B cell (primary cell): ENCODE data around the gene NRN1. TPM values are rescaled to one million over a fixed set of nuclear protein-coding genes. Genes with fewer than 3 reads are reported as not detected.
A peak's percentile ranks its signal among the peaks of the same experiment; 100 is the strongest.

Source experiments
- ATAC-seq: fragments of 200-7000 bp; cut with Tn5 transposase; one replicate; pipeline ENCODE4 v1.10.0; 2021; ENCODE audit warnings: low read depth, mild to moderate bottlenecking, moderate number of reproducible peaks, moderate library complexity
- CTCF ChIA-PET: fragments of 350-600 bp; sonication (Branson Sonifier 250); formaldehyde crosslinking; loops from one replicate; lab custom pipeline; 2021; ENCODE audit warnings: antibody characterized with exemption, inconsistent platforms; lab: Charles Lee
- POLR2A ChIA-PET: fragments of 350-600 bp; sonication (Branson Sonifier 250); formaldehyde crosslinking; loops from one replicate; lab custom pipeline; 2021; ENCODE audit warnings: antibody characterized with exemption; lab: Charles Lee
- DNase-seq: peaks from one replicate; pipeline ENCODE4 v3.0.0; 2013
- H2AFZ ChIP-seq: 2 replicates; pipeline ENCODE4 v1.6.1; 2012; ENCODE audit warnings: mild to moderate bottlenecking, low read depth, low read length; ENCODE audit not compliant: insufficient read depth, poor library complexity, severe bottlenecking
- H3K27ac ChIP-seq, 2 donors: 1 replicate in 1 of 2; 2 replicates in 1 of 2; pipeline ENCODE4 v1.5.1; 2012 to 2013; ENCODE audit warnings: low read length in 2 of 2, mild to moderate bottlenecking in 2 of 2, moderate library complexity in 1 of 2
- H3K27me3 ChIP-seq, 4 experiments: fragments of 200-600 bp in 1 of 4; sonication (generic) in 1 of 4; replicated peaks in 1 of 4; 1 replicate in 2 of 4; 2 replicates in 2 of 4; pipeline versions ENCODE4 v1.6.1 to v1.7.0; 2013 to 2016; ENCODE audit warnings: low read length in 3 of 4, mild to moderate bottlenecking in 2 of 4, mixed read lengths in 1 of 4, moderate library complexity in 1 of 4; ENCODE audit not compliant: insufficient read depth in 4 of 4, control insufficient read depth in 3 of 4; ENCODE audit errors: control extremely low read depth in 1 of 4
- H3K36me3 ChIP-seq, 2 experiments: replicated peaks in 1 of 2; 1 replicate in 1 of 2; 2 replicates in 1 of 2; pipeline versions ENCODE4 v1.6.1 to v1.7.1; 2013; ENCODE audit warnings: low read length in 1 of 2; ENCODE audit not compliant: insufficient read depth in 2 of 2, control insufficient read depth in 1 of 2; ENCODE audit errors: control extremely low read depth in 1 of 2, extremely low read depth in 1 of 2
- H3K4me1 ChIP-seq, 2 donors: fragments of 200-600 bp in 1 of 2; sonication (generic) in 1 of 2; 1 replicate in 1 of 2; 2 replicates in 1 of 2; pipeline versions ENCODE4 v1.5.1 to v1.6.1; 2013 to 2017; ENCODE audit warnings: low read length in 2 of 2; ENCODE audit not compliant: control insufficient read depth in 2 of 2, insufficient read depth in 2 of 2
- H3K4me2 ChIP-seq: replicated peaks from 2 replicates; pipeline ENCODE3; 2012; ENCODE audit warnings: mild to moderate bottlenecking, low read depth, low read length; ENCODE audit not compliant: poor library complexity, severe bottlenecking
- H3K4me3 ChIP-seq, 5 experiments: fragments of 200-600 bp in 1 of 5; sonication (generic) in 1 of 5; 1 replicate in 3 of 5; 2 replicates in 2 of 5; pipeline versions ENCODE4 v1.5.1 to v1.7.0; 2011 to 2016; ENCODE audit warnings: low read length in 4 of 5, mild to moderate bottlenecking in 4 of 5, low read depth in 2 of 5, control low read depth in 1 of 5, moderate library complexity in 1 of 5; ENCODE audit not compliant: insufficient read depth in 1 of 5; ENCODE audit errors: control extremely low read depth in 1 of 5, extremely low read depth in 1 of 5
- H3K79me2 ChIP-seq: fragments of 200-600 bp; sonication (generic); one replicate; pipeline ENCODE4 v1.6.0; 2016; ENCODE audit warnings: low read length; ENCODE audit not compliant: control insufficient read depth, insufficient read depth
- H3K9ac ChIP-seq: fragments of 200-600 bp; sonication (generic); 2 replicates; pipeline ENCODE4 v1.6.1; 2017; ENCODE audit warnings: mild to moderate bottlenecking, low read length, moderate library complexity
- H3K9me3 ChIP-seq, 3 donors: one replicate each; pipeline versions ENCODE4 v1.6.1 to v1.7.1; 2013; ENCODE audit warnings: low read length in 2 of 3; ENCODE audit not compliant: control insufficient read depth in 2 of 3, insufficient read depth in 1 of 3; ENCODE audit errors: control extremely low read depth in 1 of 3
- H4K20me1 ChIP-seq: 2 replicates; pipeline ENCODE4 v1.6.0; 2012; ENCODE audit warnings: mild to moderate bottlenecking, low read length; ENCODE audit not compliant: insufficient read depth, control insufficient read depth, poor library complexity, severe bottlenecking
- H3K27ac Mint-ChIP-seq: one replicate; pipeline ENCODE4 v1.8.0; 2021; ENCODE audit warnings: mixed read lengths
- H3K27me3 Mint-ChIP-seq: one replicate; pipeline ENCODE4 v1.8.0; 2021; ENCODE audit warnings: mixed read lengths
- H3K4me1 Mint-ChIP-seq: one replicate; pipeline ENCODE4 v1.8.0; 2021; ENCODE audit warnings: mixed read lengths
- H3K4me3 Mint-ChIP-seq: one replicate; pipeline ENCODE4 v1.8.0; 2021; ENCODE audit warnings: mixed read lengths
- H3K9me3 Mint-ChIP-seq: one replicate; pipeline ENCODE4 v1.8.0; 2022; ENCODE audit warnings: mixed read lengths; ENCODE audit not compliant: insufficient read depth
- CTCF ChIP-seq: fragments of 200-600 bp; IDR thresholded peaks from one replicate; pipeline ENCODE4 v1.8.0; 2022; ENCODE audit warnings: antibody characterized with exemption, mild to moderate bottlenecking
- EZH2 ChIP-seq: IDR thresholded peaks from 2 replicates; pipeline ENCODE4 v1.6.1; 2012; ENCODE audit warnings: borderline replicate concordance, low read depth, mild to moderate bottlenecking, moderate library complexity, low read length; ENCODE audit not compliant: insufficient read depth, poor library complexity, severe bottlenecking
- WGBS: methylation state at CpG from one replicate; pipeline ENCODE4 v1.1.5; 2013; ENCODE audit warnings: missing lambda C conversion rate; ENCODE audit not compliant: insufficient coverage; 5-methylcytosine and 5-hydroxymethylcytosine counted together
- intact Hi-C: fragments of 100-400 bp; cut with micrococcal nuclease; formaldehyde crosslinking; loops from one replicate; pipeline ENCODE4 v1.10.0; 2022
- polyA plus RNA-seq: library from polyadenylated mRNA; depleted of rRNA; stranded (reverse); fragments of >200 nt; gene quantifications from 2 replicates; pipeline ENCODE4 v1.2.3, GENCODE V29; 2012
- total RNA-seq, 2 donors: library from RNA; stranded (reverse); fragments of 120-200 nt in 1 of 2; gene quantifications; 1 replicate in 1 of 2; 2 replicates in 1 of 2; pipeline versions ENCODE4 v1.2.3 to v1.2.4, GENCODE V29; 2013 to 2022

The NRN1 gene
- total and polyA plus RNA-seq, 2 donors (not counting 1 experiment from before 2014, with no cell fraction given): 0.51 TPM; not detected in 1

- H3K27me3 ChIP-seq: peaks cover 0 to 79% (median 72%) of the 10 kb centered on the region in 4 experiments
- intact Hi-C loops: no loop called here
- H3K4me1 ChIP-seq: peaks cover 54 to 65% of the 10 kb centered on the region in 2 donors
- DNase-seq (peak; percentile 60), ATAC-seq (no peak)
- H4K20me1 ChIP-seq: peaks cover 5% of the 10 kb centered on the region
- no peak overlapping the region for H3K27ac ChIP-seq
- H3K79me2 ChIP-seq: no peaks in the 10 kb centered on the region
- H3K9ac ChIP-seq: peak overlapping the region; percentile 58
- H3K36me3 ChIP-seq: no peaks in the 10 kb centered on the region
- H2AFZ ChIP-seq: peak overlapping the region; percentile 45
- ChIA-PET CTCF (interaction anchor here (0.8 to 1.0 kb wide), 2 partner anchors 8 to 536 kb away, joined by 3 read pairs; no protein-coding TSS in a partner anchor), POLR2A (interaction anchor here (0.6 to 1.1 kb wide), 2 partner anchors 10 to 493 kb away, joined by 4 read pairs; no protein-coding TSS in a partner anchor)
- Mint-ChIP-seq H3K4me3 (peak overlapping the region; percentile 75), H3K27me3 (peaks cover 67% of the 10 kb centered on the region), H3K27ac (peak overlapping the region; percentile 61), H3K9me3 (peaks cover 7% of the 10 kb centered on the region), H3K4me1 (peaks cover 43% of the 10 kb centered on the region)
- H3K4me3 ChIP-seq: peak overlapping the region in 4 of 5 experiments; percentile 33 to 53 (median 42)
- peaks cover 2 to 59% (median 35%) of the 10 kb centered on the region in 3 donors for H3K9me3 ChIP-seq
- peak overlapping the region; percentile 77 for H3K4me2 ChIP-seq
- no peak for TF ChIP-seq CTCF
- peak; percentile 67 for TF ChIP-seq EZH2
- WGBS: 5% methylated on average over 54 of the region's 57 CpGs
Measured at GRCh38 chr6:6007366-6008088, 802 bp upstream of the NRN1 start.

- POLR2A ChIA-PET: no interaction called here
- no peak overlapping the region for H3K4me3 ChIP-seq
Measured at GRCh38 chr6:6006006-6006427, 708 bp downstream of the NRN1 start.

More at GRCh38 chr6:6006006-6006427, 708 bp downstream of the NRN1 start:
- Mint-ChIP-seq H3K27ac (peak overlapping the region; percentile 62), H3K9me3 (peaks cover 7% of the 10 kb centered on the region), H3K4me1 (peaks cover 53% of the 10 kb centered on the region), H3K4me3 (no peak overlapping the region), H3K27me3 (peaks cover 69% of the 10 kb centered on the region)
- TF ChIP-seq EZH2 (no peak), CTCF (no peak)
- H2AFZ ChIP-seq: no peak overlapping the region
- H3K27me3 ChIP-seq: peaks cover 0 to 90% (median 84%) of the 10 kb centered on the region in 4 experiments
- H3K9ac ChIP-seq: peak overlapping the region; percentile 3
- H3K36me3 ChIP-seq: no peaks in the 10 kb centered on the region
- no peak overlapping the region for H3K27ac ChIP-seq
- no peak overlapping the region for H3K4me2 ChIP-seq
- intact Hi-C loops: no loop called here
- peaks cover 65 to 80% of the 10 kb centered on the region in 2 donors for H3K4me1 ChIP-seq
- ATAC-seq (no peak), DNase-seq (peak; percentile 24)
- H3K9me3 ChIP-seq: peaks cover 2 to 73% (median 43%) of the 10 kb centered on the region in 3 donors
- no peaks in the 10 kb centered on the region for H3K79me2 ChIP-seq
- peaks cover 5% of the 10 kb centered on the region for H4K20me1 ChIP-seq
- 15% methylated on average over 2 of the region's 10 CpGs for WGBS
- CTCF ChIA-PET: no interaction called here
